CD14-positive monocyte (primary cell): ENCODE measurements around the gene CNKSR2. TPM values are rescaled to one million over a fixed set of nuclear protein-coding genes. Genes with fewer than 3 reads are reported as not detected.

Source experiments
- DNase-seq, 3 donors: peaks; one replicate each; pipeline ENCODE4 v3.0.0-alpha.2; 2011 to 2022
- H2AFZ ChIP-seq: 2 replicates; pipeline ENCODE4 v1.6.0; 2012; ENCODE audit warnings: mild to moderate bottlenecking, low read depth, low read length, inconsistent platforms; ENCODE audit not compliant: insufficient read depth, poor library complexity, severe bottlenecking
- H3K27ac ChIP-seq, 2 donors: 1 replicate in 1 of 2; 2 replicates in 1 of 2; pipeline ENCODE4 v1.5.1; 2012 to 2013; ENCODE audit warnings: low read length in 2 of 2, control low read depth in 1 of 2, inconsistent platforms in 1 of 2, low read depth in 1 of 2, mild to moderate bottlenecking in 1 of 2
- H3K27me3 ChIP-seq, 2 donors: one replicate each; pipeline versions ENCODE4 v1.6.0 to v1.6.1; 2011 to 2013; ENCODE audit warnings: low read length in 2 of 2; ENCODE audit not compliant: control insufficient read depth in 2 of 2, insufficient read depth in 2 of 2
- H3K36me3 ChIP-seq, 2 donors: replicated peaks in 1 of 2; 1 replicate in 1 of 2; 2 replicates in 1 of 2; pipeline versions ENCODE4 v1.5.1 to v1.6.1; 2012 to 2013; ENCODE audit warnings: low read length in 2 of 2, control low read depth in 1 of 2, inconsistent platforms in 1 of 2, mild to moderate bottlenecking in 1 of 2; ENCODE audit not compliant: insufficient read depth in 2 of 2, control insufficient read depth in 1 of 2
- H3K4me1 ChIP-seq, 2 donors: 1 replicate in 1 of 2; 2 replicates in 1 of 2; pipeline versions ENCODE4 v1.5.1 to v1.6.1; 2012 to 2013; ENCODE audit warnings: low read length in 2 of 2, control low read depth in 1 of 2, inconsistent platforms in 1 of 2, mild to moderate bottlenecking in 1 of 2, moderate library complexity in 1 of 2; ENCODE audit not compliant: insufficient read depth in 2 of 2, control insufficient read depth in 1 of 2
- H3K4me2 ChIP-seq: replicated peaks from 2 replicates; pipeline ENCODE3; 2012; ENCODE audit warnings: low read length, moderate library complexity, mild to moderate bottlenecking; ENCODE audit not compliant: poor library complexity, severe bottlenecking; ENCODE audit errors: extremely low read depth
- H3K4me3 ChIP-seq, 3 experiments: fragments of 200-600 bp in 1 of 3; sonication (generic) in 1 of 3; replicated peaks in 1 of 3; 1 replicate in 2 of 3; 2 replicates in 1 of 3; pipeline ENCODE4 v1.5.1; 2011 to 2013; ENCODE audit warnings: low read length in 3 of 3, mild to moderate bottlenecking in 3 of 3, control low read depth in 2 of 3, low read depth in 2 of 3, inconsistent platforms in 1 of 3, moderate library complexity in 1 of 3
- H3K79me2 ChIP-seq: 2 replicates; pipeline ENCODE4 v1.6.0; 2012; ENCODE audit warnings: mild to moderate bottlenecking, control low read depth, inconsistent platforms, low read length, moderate library complexity; ENCODE audit not compliant: insufficient read depth
- H3K9ac ChIP-seq: 2 replicates; pipeline ENCODE4 v1.6.0; 2017; ENCODE audit warnings: low read length, mild to moderate bottlenecking; ENCODE audit not compliant: insufficient read depth, poor library complexity, severe bottlenecking
- H3K9me3 ChIP-seq, 2 donors: replicated peaks in 1 of 2; 1 replicate in 1 of 2; 2 replicates in 1 of 2; pipeline versions ENCODE4 v1.5.1 to v1.6.1; 2012 to 2013; ENCODE audit warnings: low read length in 2 of 2, control low read depth in 1 of 2; ENCODE audit not compliant: control insufficient read depth in 1 of 2, insufficient read depth in 1 of 2
- H4K20me1 ChIP-seq: 2 replicates; pipeline ENCODE4 v1.6.0; 2012; ENCODE audit warnings: mild to moderate bottlenecking, low read length, control low read depth, moderate library complexity; ENCODE audit not compliant: insufficient read depth
- H3K27ac Mint-ChIP-seq, 7 donors: one replicate each; pipeline ENCODE4 v1.8.0; 2020; ENCODE audit warnings: mild to moderate bottlenecking in 7 of 7, mixed read lengths in 7 of 7, moderate library complexity in 6 of 7, inconsistent platforms in 2 of 7
- H3K27me3 Mint-ChIP-seq, 3 donors: one replicate each; pipeline ENCODE4 v1.8.0; 2021 to 2022; ENCODE audit warnings: low read depth in 3 of 3, mild to moderate bottlenecking in 3 of 3, mixed read lengths in 3 of 3, moderate library complexity in 3 of 3, inconsistent platforms in 1 of 3
- H3K36me3 Mint-ChIP-seq, 2 donors: one replicate each; pipeline ENCODE4 v1.8.0; 2020; ENCODE audit warnings: mixed read lengths in 2 of 2, inconsistent platforms in 1 of 2, mild to moderate bottlenecking in 1 of 2
- H3K4me1 Mint-ChIP-seq: one replicate; pipeline ENCODE4 v1.8.0; 2020; ENCODE audit warnings: mild to moderate bottlenecking, mixed read lengths
- H3K4me3 Mint-ChIP-seq, 2 donors: one replicate each; pipeline ENCODE4 v1.8.0; 2020; ENCODE audit warnings: mild to moderate bottlenecking in 2 of 2, mixed read lengths in 2 of 2, moderate library complexity in 1 of 2
- H3K9me3 Mint-ChIP-seq, 7 donors: one replicate each; pipeline ENCODE4 v1.8.0; 2020 to 2022; ENCODE audit warnings: mixed read lengths in 7 of 7, mild to moderate bottlenecking in 6 of 7, moderate library complexity in 6 of 7, inconsistent platforms in 2 of 7
- WGBS: methylation state at CpG from one replicate; pipeline ENCODE4 v1.1.5; 2013; ENCODE audit warnings: missing lambda C conversion rate; ENCODE audit not compliant: insufficient coverage; 5-methylcytosine and 5-hydroxymethylcytosine counted together
- intact Hi-C, 2 donors: fragments of 100-400 bp; cut with micrococcal nuclease; formaldehyde crosslinking; loops; one replicate each; pipeline versions ENCODE4 v1.15.0 to v1.15.1; 2023
- polyA plus RNA-seq, 3 donors: library from polyadenylated mRNA; depleted of rRNA in 1 of 3; unstranded in 2 of 3; stranded (reverse) in 1 of 3; fragments of 300-500 nt in 2 of 3; fragments of >200 nt in 1 of 3; fragmentation: Illumina TruSeq in 2 of 3; gene quantifications; 1 replicate in 2 of 3; 2 replicates in 1 of 3; pipeline ENCODE4 v1.2.3, GENCODE V29; 2012 to 2021
- TF ChIP-seq, protein P1 (sequence below): fragments of 200-600 bp; IDR thresholded peaks from one replicate; pipeline ENCODE4 v1.8.0; 2022; ENCODE audit warnings: antibody characterized with exemption, mild to moderate bottlenecking

Gene CNKSR2
- polyA plus RNA-seq, 3 donors, result 0.12 TPM; not detected in 2

DNA sequence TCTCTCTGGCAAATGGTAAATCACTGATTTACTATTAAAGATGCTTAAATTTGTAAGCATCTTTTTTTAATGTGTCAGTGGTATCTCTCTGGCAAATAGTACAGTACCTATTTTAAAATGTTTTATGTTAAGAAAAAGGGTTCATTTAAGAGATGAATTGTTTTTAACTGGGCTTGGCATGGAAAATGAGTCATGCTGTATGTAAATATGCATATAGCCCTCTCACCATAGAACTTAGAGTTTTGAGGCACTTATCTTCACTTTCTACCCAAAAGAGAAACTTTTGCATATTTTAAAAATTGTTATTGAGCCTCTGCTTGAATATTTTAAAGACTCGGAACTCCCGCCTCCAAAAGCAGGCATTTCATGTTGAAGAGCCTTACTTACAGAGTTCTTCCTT, 246.0 kb downstream of the CNKSR2 start:
- no peak overlapping the region for H2AFZ ChIP-seq
- Mint-ChIP-seq H3K4me3 (no peak overlapping the region), H3K27me3 (peaks cover 0 to 2% (median 0%) of the 10 kb centered on the region in 3 donors), H3K9me3 (no peaks in the 10 kb centered on the region), H3K27ac (no peak overlapping the region), H3K4me1 (no peaks in the 10 kb centered on the region), H3K36me3 (no peaks in the 10 kb centered on the region)
- no peak overlapping the region for H3K27ac ChIP-seq
- H3K36me3 ChIP-seq, result no peaks in the 10 kb centered on the region
- H3K4me3 ChIP-seq, result no peak overlapping the region
- WGBS, result no CpG with 5 or more reads among the region's 2 CpGs
- H3K9me3 ChIP-seq, result no peaks in the 10 kb centered on the region
- TF ChIP-seq, protein P1, sequence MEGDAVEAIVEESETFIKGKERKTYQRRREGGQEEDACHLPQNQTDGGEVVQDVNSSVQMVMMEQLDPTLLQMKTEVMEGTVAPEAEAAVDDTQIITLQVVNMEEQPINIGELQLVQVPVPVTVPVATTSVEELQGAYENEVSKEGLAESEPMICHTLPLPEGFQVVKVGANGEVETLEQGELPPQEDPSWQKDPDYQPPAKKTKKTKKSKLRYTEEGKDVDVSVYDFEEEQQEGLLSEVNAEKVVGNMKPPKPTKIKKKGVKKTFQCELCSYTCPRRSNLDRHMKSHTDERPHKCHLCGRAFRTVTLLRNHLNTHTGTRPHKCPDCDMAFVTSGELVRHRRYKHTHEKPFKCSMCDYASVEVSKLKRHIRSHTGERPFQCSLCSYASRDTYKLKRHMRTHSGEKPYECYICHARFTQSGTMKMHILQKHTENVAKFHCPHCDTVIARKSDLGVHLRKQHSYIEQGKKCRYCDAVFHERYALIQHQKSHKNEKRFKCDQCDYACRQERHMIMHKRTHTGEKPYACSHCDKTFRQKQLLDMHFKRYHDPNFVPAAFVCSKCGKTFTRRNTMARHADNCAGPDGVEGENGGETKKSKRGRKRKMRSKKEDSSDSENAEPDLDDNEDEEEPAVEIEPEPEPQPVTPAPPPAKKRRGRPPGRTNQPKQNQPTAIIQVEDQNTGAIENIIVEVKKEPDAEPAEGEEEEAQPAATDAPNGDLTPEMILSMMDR, result no peak
- no peaks in the 10 kb centered on the region for H3K4me1 ChIP-seq
- no peak overlapping the region for H3K4me2 ChIP-seq
- H3K9ac ChIP-seq, result no peak overlapping the region
- H3K27me3 ChIP-seq, result no peaks in the 10 kb centered on the region
- H3K79me2 ChIP-seq, result no peaks in the 10 kb centered on the region
- no peaks in the 10 kb centered on the region for H4K20me1 ChIP-seq
- intact Hi-C loops, result no loop called here
- no peak for DNase-seq

DNA sequence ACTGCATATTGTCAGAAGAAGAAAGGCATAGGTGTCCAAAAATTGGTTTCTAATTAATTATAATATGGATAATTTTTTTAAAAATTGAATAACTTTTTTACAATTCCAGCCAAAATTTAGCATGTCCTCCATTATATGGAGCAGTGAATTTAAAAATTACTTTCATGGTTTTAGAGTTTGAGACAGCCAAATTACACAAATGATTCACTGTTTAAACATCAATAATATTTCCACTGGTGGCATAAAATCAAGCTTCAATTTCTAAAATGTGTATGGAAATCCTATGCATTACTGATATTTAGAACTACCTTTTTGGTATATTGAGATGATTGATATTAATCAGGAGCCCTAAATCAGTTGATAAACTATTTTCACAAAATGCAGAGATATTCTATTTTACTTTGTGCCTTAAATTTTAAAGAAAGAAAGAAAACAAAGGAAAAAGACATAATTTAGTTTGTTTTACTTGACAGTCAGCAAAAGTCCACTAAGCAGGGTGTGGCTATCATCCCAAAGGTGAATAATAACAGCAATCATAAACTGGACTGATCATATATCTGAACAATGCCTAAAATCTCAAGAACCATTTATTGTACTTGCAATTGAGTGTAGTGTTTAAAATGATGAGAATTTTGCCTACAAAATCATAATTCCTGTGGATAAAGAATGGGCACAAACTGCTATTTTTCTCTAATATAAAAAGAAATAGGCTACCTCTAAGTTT, 249.7 kb downstream of the CNKSR2 start:
- Histone ChIP-seq H3K27ac (no peak overlapping the region), H3K36me3 (no peaks in the 10 kb centered on the region), H3K4me2 (no peak overlapping the region), H2AFZ (no peak overlapping the region), H4K20me1 (no peaks in the 10 kb centered on the region), H3K4me1 (no peaks in the 10 kb centered on the region), H3K27me3 (no peaks in the 10 kb centered on the region), H3K4me3 (no peak overlapping the region), H3K9me3 (no peaks in the 10 kb centered on the region), H3K79me2 (no peaks in the 10 kb centered on the region), H3K9ac (no peak overlapping the region)
- intact Hi-C loops, result no loop called here
- H3K4me1 Mint-ChIP-seq, result no peaks in the 10 kb centered on the region
- DNase-seq, result no peak
- no peaks in the 10 kb centered on the region for H3K27me3 Mint-ChIP-seq
- TF ChIP-seq, protein P1, result no peak
- H3K36me3 Mint-ChIP-seq, result no peaks in the 10 kb centered on the region
- H3K27ac Mint-ChIP-seq, result no peak overlapping the region
- peaks cover 2 to 8% (median 4%) of the 10 kb centered on the region in 7 donors for H3K9me3 Mint-ChIP-seq
- no peak overlapping the region for H3K4me3 Mint-ChIP-seq
